Keratinocyte (primary cell): ENCODE measurements around the gene NKAPD1. TPM values are rescaled to one million over a fixed set of nuclear protein-coding genes. Genes with fewer than 3 reads are reported as not detected.

Experiments
- DNase-seq: peaks from one replicate; pipeline ENCODE4 v3.0.0-alpha.2; 2011; ENCODE audit warnings: low read depth, missing footprints, low spot score
- FAIRE-seq: peaks from 2 replicates; lab custom pipeline; 2011; peaks lifted over from hg19 to GRCh38; lab: Jason Lieb, UNC
- H2AFZ ChIP-seq: 2 replicates; pipeline ENCODE4 v1.6.0; 2012; ENCODE audit warnings: low read length, control low read depth, inconsistent platforms; ENCODE audit not compliant: control insufficient read depth
- H3K27ac ChIP-seq: 2 replicates; pipeline ENCODE4 v1.5.1; 2011; ENCODE audit warnings: low read length; ENCODE audit not compliant: control insufficient read depth, insufficient read depth
- H3K27me3 ChIP-seq: 3 replicates; pipeline ENCODE4 v1.6.0; 2011; ENCODE audit warnings: low read length; ENCODE audit not compliant: control insufficient read depth, insufficient read depth; ENCODE audit errors: extremely low read depth
- H3K36me3 ChIP-seq, 2 experiments: 2 replicates in 1 of 2; 3 replicates in 1 of 2; pipeline ENCODE4 v1.5.1; 2011; ENCODE audit warnings: low read length in 2 of 2, mild to moderate bottlenecking in 1 of 2; ENCODE audit not compliant: control insufficient read depth in 2 of 2, insufficient read depth in 2 of 2; ENCODE audit errors: extremely low read depth in 1 of 2
- H3K4me1 ChIP-seq: 3 replicates; pipeline ENCODE4 v1.5.1; 2011; ENCODE audit warnings: low read length; ENCODE audit not compliant: control insufficient read depth, insufficient read depth; ENCODE audit errors: extremely low read depth
- H3K4me2 ChIP-seq: 3 replicates; pipeline ENCODE4 v1.6.0; 2011; ENCODE audit warnings: low read depth, low read length; ENCODE audit not compliant: control insufficient read depth, insufficient read depth; ENCODE audit errors: extremely low read depth
- H3K4me3 ChIP-seq, 3 experiments: fragments of 200-600 bp in 1 of 3; sonication (generic) in 1 of 3; 2 replicates in 2 of 3; 3 replicates in 1 of 3; pipeline ENCODE4 v1.5.1; 2011 to 2016; ENCODE audit warnings: low read length in 3 of 3, mild to moderate bottlenecking in 3 of 3, control low read depth in 2 of 3, inconsistent platforms in 1 of 3, low read depth in 1 of 3, mixed read lengths in 1 of 3, mixed run types in 1 of 3, moderate library complexity in 1 of 3; ENCODE audit not compliant: control insufficient read depth in 2 of 3, insufficient read depth in 2 of 3; ENCODE audit errors: extremely low read depth in 1 of 3
- H3K79me2 ChIP-seq: 2 replicates; pipeline ENCODE4 v1.6.0; 2012; ENCODE audit warnings: low read length; ENCODE audit not compliant: control insufficient read depth, insufficient read depth
- H3K9ac ChIP-seq: 3 replicates; pipeline ENCODE4 v1.6.0; 2011; ENCODE audit warnings: low read length; ENCODE audit not compliant: control insufficient read depth, insufficient read depth; ENCODE audit errors: extremely low read depth
- H3K9me1 ChIP-seq: 3 replicates; pipeline ENCODE4 v1.6.0; 2011; ENCODE audit warnings: low read length; ENCODE audit not compliant: control insufficient read depth, insufficient read depth; ENCODE audit errors: extremely low read depth
- H3K9me3 ChIP-seq: 2 replicates; pipeline ENCODE4 v1.5.1; 2012; ENCODE audit warnings: low read depth, low read length; ENCODE audit not compliant: control insufficient read depth
- H4K20me1 ChIP-seq: 3 replicates; pipeline ENCODE4 v1.6.0; 2011; ENCODE audit warnings: low read length; ENCODE audit not compliant: control insufficient read depth, insufficient read depth; ENCODE audit errors: extremely low read depth
- CTCF ChIP-seq, 3 experiments: IDR thresholded peaks in 1 of 3; conservative IDR thresholded peaks in 1 of 3; optimal IDR thresholded peaks in 1 of 3; 2 replicates in 2 of 3; 3 replicates in 1 of 3; pipeline versions ENCODE3 to v1.5.1; 2011; ENCODE audit warnings: low read length in 3 of 3, mild to moderate bottlenecking in 3 of 3, moderate library complexity in 2 of 3, control low read depth in 1 of 3, inconsistent platforms in 1 of 3; ENCODE audit not compliant: insufficient read depth in 2 of 3; ENCODE audit errors: extremely low read depth in 1 of 3
- EZH2 ChIP-seq: IDR thresholded peaks from one replicate; pipeline ENCODE4 v1.6.1; 2012; ENCODE audit warnings: inconsistent platforms, mild to moderate bottlenecking, low read length, moderate library complexity
- dilution Hi-C: fragments of 300-500 bp; cut with MboI; formaldehyde crosslinking; loops from one replicate; pipeline ENCODE4 v1.7.0; 2020; ENCODE audit warnings: low sequenced_read_pairs; ENCODE audit not compliant: extremely low pct_ligation_motif_present
- polyA plus RNA-seq, 5 experiments: library from polyadenylated mRNA; depleted of rRNA in 3 of 5; stranded (reverse) in 3 of 5; stranded (forward) in 1 of 5; unstranded in 1 of 5; fragments of >200 nt; gene quantifications; 1 replicate in 1 of 5; 2 replicates in 3 of 5; 3 replicates in 1 of 5; pipeline versions ENCODE4 v1.2.1 to v1.2.3, GENCODE V29; 2011 to 2012; ENCODE audit warnings: missing spikeins in 2 of 5, low read depth in 1 of 5, low replicate concordance in 1 of 5

NKAPD1 gene
- polyA plus RNA-seq, 1 donor (not counting 4 experiments of a cell fraction or from before 2014, with no cell fraction given), result 18.9 TPM

- H3K9me3 ChIP-seq, result no peaks in the 10 kb centered on the region
- no peaks in the 10 kb centered on the region for H3K27me3 ChIP-seq
- no peak overlapping the region for H2AFZ ChIP-seq
- no peak overlapping the region for H3K4me3 ChIP-seq
- H3K4me2 ChIP-seq, result no peak overlapping the region
- dilution Hi-C loops, result no loop called here
- DNase-seq (no peak), FAIRE-seq (no peak)
- no peaks in the 10 kb centered on the region for H3K79me2 ChIP-seq
- no peaks in the 10 kb centered on the region for H4K20me1 ChIP-seq
- no peak overlapping the region for H3K27ac ChIP-seq
- H3K9me1 ChIP-seq, result no peaks in the 10 kb centered on the region
- no peaks in the 10 kb centered on the region for H3K4me1 ChIP-seq
- TF ChIP-seq EZH2 (no peak), CTCF (optimal IDR thresholded peaks at IDR 0.05 in 1 of 3, IDR thresholded peaks at IDR 0.05 in 1 of 3, conservative IDR thresholded peaks at IDR 0.05 in 1 of 3; ENCODE audit: extremely low read depth in 1 of 3, insufficient read depth in 2 of 3, low read length in 3 of 3) (no peak)
- H3K9ac ChIP-seq, result no peak overlapping the region
- peaks cover 3 to 9% of the 10 kb centered on the region in 2 experiments for H3K36me3 ChIP-seq
Observed at GRCh38 chr11:112062923-112063322, 11.2 kb upstream of the NKAPD1 start.

- DNase-seq, result no peak
- H3K9ac ChIP-seq, result no peak overlapping the region
- dilution Hi-C loops, result no loop called here
Observed at GRCh38 chr11:112082729-112083128, 8.6 kb downstream of the NKAPD1 start.

More at GRCh38 chr11:112082729-112083128, 8.6 kb downstream of the NKAPD1 start:
- no peaks in the 10 kb centered on the region for H3K27me3 ChIP-seq
- H3K9me3 ChIP-seq, result no peaks in the 10 kb centered on the region
- peaks cover 14 to 43% of the 10 kb centered on the region in 2 experiments for H3K36me3 ChIP-seq
- H4K20me1 ChIP-seq, result no peaks in the 10 kb centered on the region
- no peak overlapping the region for H3K4me2 ChIP-seq
- H3K4me1 ChIP-seq, result peaks cover 12% of the 10 kb centered on the region
- FAIRE-seq, result no peak
- H3K4me3 ChIP-seq, result no peak overlapping the region
- TF ChIP-seq CTCF (optimal IDR thresholded peaks at IDR 0.05 in 1 of 3, IDR thresholded peaks at IDR 0.05 in 1 of 3, conservative IDR thresholded peaks at IDR 0.05 in 1 of 3; ENCODE audit: extremely low read depth in 1 of 3, insufficient read depth in 2 of 3, low read length in 3 of 3) (no peak), EZH2 (no peak)
- no peaks in the 10 kb centered on the region for H3K9me1 ChIP-seq
- no peak overlapping the region for H2AFZ ChIP-seq
- H3K27ac ChIP-seq, result no peak overlapping the region
- H3K79me2 ChIP-seq, result peaks cover 34% of the 10 kb centered on the region
